Measurements from ENCODE around the gene ABCA7.

The ABCA7 gene

GRCh38 chr19:1091544-1092175 lies 51.8 kb downstream of the ABCA7 start:
- no peak for DNase-seq

- DNase-seq: no peak
Observed at GRCh38 chr19:1093330-1093729, 53.4 kb downstream of the ABCA7 start.

- no peak for DNase-seq
Observed at GRCh38 chr19:1093811-1094553, 54.1 kb downstream of the ABCA7 start.

GRCh38 chr19:1094655-1094977 lies 54.7 kb downstream of the ABCA7 start:
- DNase-seq: no peak

GRCh38 chr19:1094978-1095701 lies 55.2 kb downstream of the ABCA7 start, which contains the start of gene POLR2E:
Gene POLR2E (minus strand): TSS chr19:1095375. CDS start chr19:1095315, 60 bp downstream.
- DNase-seq: peak; percentile 98

- no peak for DNase-seq
Observed at GRCh38 chr19:1097810-1098176, 57.9 kb downstream of the ABCA7 start.

GRCh38 chr19:1098177-1099051 lies 58.5 kb downstream of the ABCA7 start:
- peak; percentile 38 for DNase-seq

- no peak for DNase-seq
Observed at GRCh38 chr19:1101337-1101698, 61.4 kb downstream of the ABCA7 start.

- no peak for DNase-seq
Observed at GRCh38 chr19:1102407-1103131, 62.7 kb downstream of the ABCA7 start.

- DNase-seq: no peak
Observed at GRCh38 chr19:1103132-1103707, 63.3 kb downstream of the ABCA7 start.

GRCh38 chr19:1103708-1104310 lies 63.9 kb downstream of the ABCA7 start, which contains the start of gene GPX4:
Gene GPX4 (plus strand): TSS chr19:1103994. CDS start chr19:1104044, 50 bp downstream.
- DNase-seq: peak; percentile 99

GRCh38 chr19:1104311-1105007 lies 64.6 kb downstream of the ABCA7 start:
- peak; percentile 53 for DNase-seq

GRCh38 chr19:1105008-1105872 lies 65.3 kb downstream of the ABCA7 start:
- no peak for DNase-seq

- DNase-seq: no peak
Observed at GRCh38 chr19:1105873-1106840, 66.2 kb downstream of the ABCA7 start.

- no peak for DNase-seq
Observed at GRCh38 chr19:1106841-1107660, 67.1 kb downstream of the ABCA7 start.

GRCh38 chr19:1107661-1108261 lies 67.9 kb downstream of the ABCA7 start:
- DNase-seq: no peak

All from NCI-H1436 (cell line).